Ishikawa (cell line): Measurements from ENCODE around the gene GPNMB.

Experiments
- CREB1 ChIP-seq: IDR thresholded peaks from 2 replicates; pipeline ENCODE4 v1.6.1; 2012; ENCODE audit warnings: low read depth
- EP300 ChIP-seq: IDR thresholded peaks from 2 replicates; pipeline ENCODE4 v1.6.1; 2012; ENCODE audit warnings: borderline replicate concordance
- MAX ChIP-seq: IDR thresholded peaks from 2 replicates; pipeline ENCODE4 v1.6.1; 2012
- REST ChIP-seq: IDR thresholded peaks from 2 replicates; pipeline ENCODE4 v1.6.1; 2012; ENCODE audit warnings: low read depth, mild to moderate bottlenecking
- TAF1 ChIP-seq: IDR thresholded peaks from 2 replicates; pipeline ENCODE4 v1.6.1; 2012; ENCODE audit warnings: low read depth, mild to moderate bottlenecking
- USF1 ChIP-seq: IDR thresholded peaks from 2 replicates; pipeline ENCODE4 v1.6.1; 2012
- YY1 ChIP-seq: IDR thresholded peaks from 2 replicates; pipeline ENCODE4 v1.6.1; 2012; ENCODE audit warnings: low read depth

- no peak for TF ChIP-seq YY1
- no peak for TF ChIP-seq REST
- no peak for TF ChIP-seq CREB1
- TF ChIP-seq USF1 = no peak
- no peak for TF ChIP-seq MAX
- TF ChIP-seq TAF1 = no peak
- no peak for TF ChIP-seq EP300
Measured at GRCh38 chr7:23213755-23214154, 32.8 kb upstream of the GPNMB start.
